ENCODE measurements around the gene JARID2. TPM values are rescaled to one million over a fixed set of nuclear protein-coding genes. Genes with fewer than 3 reads are reported as not detected.
A peak's percentile ranks its signal among the peaks of the same experiment; 100 is the strongest.

Gene JARID2
- total and polyA plus RNA-seq, 2 of the 8 experiments (the other 6 are each of a cell fraction or from before 2014, with no cell fraction given), result 60.1 to 239 TPM

DNA sequence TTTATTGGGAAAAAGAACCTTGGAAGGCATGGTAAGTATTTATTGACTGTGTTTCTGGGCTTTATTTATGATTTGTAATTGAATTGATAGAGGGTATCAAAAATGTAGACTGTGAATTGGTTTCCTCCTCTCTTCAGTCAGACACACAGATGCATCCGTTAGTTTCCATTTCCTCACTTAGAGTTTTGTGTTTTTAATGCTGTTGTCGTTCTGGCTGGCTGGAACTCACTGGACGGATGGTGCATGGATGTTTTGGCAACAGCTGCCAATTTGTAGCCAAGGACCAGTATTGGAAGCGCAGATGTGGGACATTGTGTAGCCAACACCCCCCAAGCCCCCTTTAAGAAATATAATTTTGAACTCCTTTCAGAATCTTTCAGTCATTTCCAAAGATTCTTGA, 134.5 kb downstream of the JARID2 start:
- no peak overlapping the region for H4K8ac ChIP-seq (ENCODE audit: extremely low read depth, insufficient read depth, low read length)
- H4K5ac ChIP-seq (ENCODE audit: insufficient read length, low read depth, low read length), result no peak overlapping the region
- H3K9me3 ChIP-seq (ENCODE audit: insufficient read depth in 2 of 2, low read depth in 1 of 2, low read length in 1 of 2), result no peaks in the 10 kb centered on the region
- H3K18ac ChIP-seq (ENCODE audit: extremely low read depth, low read length), result no peak overlapping the region
- no peak overlapping the region for H3K9ac ChIP-seq (replicated peaks in 1 of 4; ENCODE audit: extremely low read depth in 1 of 4, low read depth in 3 of 4, low read length in 3 of 4)
- no peaks in the 10 kb centered on the region for H3K27me3 ChIP-seq (replicated peaks in 1 of 4; ENCODE audit: control insufficient read depth in 3 of 4, extremely low read depth in 1 of 4, insufficient read depth in 3 of 4, low read length in 3 of 4)
- H3K4me1 ChIP-seq (replicated peaks in 1 of 4; ENCODE audit: control insufficient read depth in 3 of 4, insufficient read depth in 4 of 4, low read length in 3 of 4), result peaks cover 8 to 40% (median 20%) of the 10 kb centered on the region in 4 experiments
- H3K36me3 ChIP-seq (ENCODE audit: control insufficient read depth in 2 of 4, insufficient read depth in 4 of 4, low read length in 3 of 4), result peaks cover 0 to 14% (median 2%) of the 10 kb centered on the region in 4 experiments; a peak in 4 of 8 replicates
- DNase-seq (ENCODE audit: low read depth in 1 of 2, low spot score in 2 of 2), result no peak
- H3K23me2 ChIP-seq (ENCODE audit: low read depth, low read length), result no peaks in the 10 kb centered on the region
- POLR2A ChIA-PET (ENCODE audit: partially characterized antibody), result interaction anchor here (1.2 kb wide), 1 partner anchor 10 kb away, joined by 4 read pairs; no protein-coding TSS in a partner anchor
- H3K79me2 ChIP-seq (ENCODE audit: control insufficient read depth in 1 of 2, insufficient read depth in 2 of 2, low read length in 2 of 2), result peaks cover 90 to 100% of the 10 kb centered on the region in 2 experiments
- H2BK12ac ChIP-seq (ENCODE audit: low read depth, low read length), result no peak overlapping the region
- no peak overlapping the region for H4K91ac ChIP-seq (replicated peaks; ENCODE audit: insufficient read length, low read length)
- H2BK15ac ChIP-seq (ENCODE audit: low read length), result no peak overlapping the region
- peaks cover 6% of the 10 kb centered on the region; the same call in 1 of the 2 replicates for H3K79me1 ChIP-seq (ENCODE audit: low read depth, low read length)
- no peak overlapping the region for H2BK5ac ChIP-seq (ENCODE audit: low read depth, low read length)
- no peak for FAIRE-seq
- no peak overlapping the region for H2BK20ac ChIP-seq (ENCODE audit: low read length)
- H3K27ac ChIP-seq (ENCODE audit: low read depth, low read length), result no peak overlapping the region
- H3K4ac ChIP-seq (replicated peaks; ENCODE audit: insufficient read length, low read depth, low read length), result no peak overlapping the region
- H3K4me3 ChIP-seq (ENCODE audit: extremely low read depth in 1 of 4, insufficient read depth in 2 of 4, low read depth in 3 of 4, low read length in 4 of 4), result no peak overlapping the region
- H3K23ac ChIP-seq (ENCODE audit: insufficient read length), result no peak overlapping the region
- no peak overlapping the region for H3K56ac ChIP-seq (replicated peaks; ENCODE audit: insufficient read length, low read depth, low read length)
- H2AFZ ChIP-seq (ENCODE audit: low read length), result no peak overlapping the region
- H4K20me1 ChIP-seq (replicated peaks in 1 of 2; ENCODE audit: control insufficient read depth in 1 of 2, insufficient read depth in 2 of 2, low read length in 2 of 2), result peaks cover 45 to 74% of the 10 kb centered on the region in 2 experiments
- peak overlapping the region in 1 of 2 experiments; percentile 6; a peak in 1 of 4 replicates for H3K4me2 ChIP-seq (ENCODE audit: insufficient read depth in 1 of 2, low read depth in 2 of 2, low read length in 2 of 2)
- 88% methylated on average over 4 of the region's 4 CpGs; no CpG with 5 or more reads in 1 of the 2 experiments for WGBS, 2 experiments (ENCODE audit: extremely low coverage in 1 of 2, insufficient coverage in 1 of 2, insufficient read length in 1 of 2, insufficient replicate concordance in 2 of 2, low coverage in 1 of 2, low lambda C conversion rate in 2 of 2, missing lambda C conversion rate in 1 of 2)
- H3K14ac ChIP-seq (ENCODE audit: insufficient read length), result no peak overlapping the region
- CTCF ChIA-PET (ENCODE audit: partially characterized antibody), result interaction anchor here (1.8 kb wide), 1 partner anchor 10 kb away, joined by 7 read pairs; no protein-coding TSS in a partner anchor
- no peak overlapping the region for H2BK120ac ChIP-seq (replicated peaks; ENCODE audit: low read depth, low read length)
- H2AK5ac ChIP-seq (ENCODE audit: low read depth, low read length), result no peak overlapping the region
- TF ChIP-seq GABPA (IDR thresholded peaks at IDR 0.05; ENCODE audit: borderline replicate concordance, insufficient read depth, low read length) (no peak), CHD2 (IDR thresholded peaks at IDR 0.05; ENCODE audit: low read length) (no peak), NANOG (IDR thresholded peaks at IDR 0.05; ENCODE audit: insufficient read depth, low read depth, low read length, poor library complexity, severe bottlenecking) (no peak), KDM4A (IDR thresholded peaks at IDR 0.05; ENCODE audit: low read depth, low read length, severe bottlenecking) (no peak), KDM1A (IDR thresholded peaks at IDR 0.05; ENCODE audit: borderline replicate concordance, low read length) (no peak), SP4 (IDR thresholded peaks at IDR 0.05; ENCODE audit: low read length) (no peak), FOSL1 (IDR thresholded peaks at IDR 0.05; ENCODE audit: insufficient read depth, low read depth, low read length) (no peak), TAF1 (IDR thresholded peaks at IDR 0.05; ENCODE audit: low read depth, low read length) (no peak), EP300 (IDR thresholded peaks at IDR 0.05; ENCODE audit: borderline replicate concordance in 1 of 2, low read depth in 2 of 2, low read length in 2 of 2) (no peak), SP2 (IDR thresholded peaks at IDR 0.05; ENCODE audit: low read length) (no peak), ATF3 (IDR thresholded peaks at IDR 0.05; ENCODE audit: insufficient read depth, low read depth, low read length) (no peak), SUZ12 (IDR thresholded peaks at IDR 0.05; ENCODE audit: low read length) (no peak), SIN3A (conservative IDR thresholded peaks at IDR 0.05 in 1 of 2, IDR thresholded peaks at IDR 0.05 in 1 of 2; ENCODE audit: low read depth in 1 of 2, low read length in 2 of 2) (no peak)
